ENCODE results near the gene CNGA4.

Gene CNGA4

DNA sequence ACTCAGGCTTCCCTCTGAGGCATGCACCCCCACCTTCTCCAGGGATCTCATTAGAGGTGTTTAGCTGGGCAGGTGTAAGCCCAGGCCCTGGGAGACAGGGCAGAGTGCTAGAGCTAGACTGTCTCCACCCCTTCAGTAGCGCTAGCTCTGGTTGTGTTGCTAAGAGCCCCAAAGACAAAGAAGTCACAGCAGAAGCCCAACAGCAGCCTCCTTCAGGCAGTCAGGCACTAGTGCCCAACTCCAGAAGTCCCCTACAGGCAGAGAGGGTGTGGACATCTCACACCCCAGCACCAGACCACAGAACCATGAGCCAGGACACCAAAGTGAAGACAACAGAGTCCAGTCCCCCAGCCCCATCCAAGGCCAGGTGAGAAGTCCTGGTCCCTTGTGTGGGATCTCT is at the start of gene CNGA4:
Gene CNGA4 (plus strand): TSS at position 188 of the 400 bp plus-strand sequence. CDS start 118 bp downstream, at position 306.
- no peak for DNase-seq

DNA sequence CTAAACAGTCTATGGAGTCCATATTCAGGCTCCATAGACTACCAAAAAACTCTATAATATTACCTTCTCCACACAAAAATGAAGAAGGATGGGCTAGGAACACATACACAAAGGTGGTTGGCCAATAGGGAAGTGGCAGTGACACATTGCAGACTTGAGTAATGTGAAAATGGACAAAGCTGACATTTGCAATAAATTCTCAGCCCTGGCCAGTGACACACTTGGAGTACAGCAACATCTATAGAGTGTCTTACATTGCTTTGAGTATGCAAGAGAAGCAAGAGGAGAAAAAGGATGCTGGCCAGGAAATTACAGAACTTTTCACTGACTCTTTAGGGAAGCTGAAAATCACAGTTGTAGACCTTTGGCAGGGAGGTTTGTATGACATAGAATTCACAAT is 47.1 kb upstream of the CNGA4 start:
- no peak for DNase-seq

DNA sequence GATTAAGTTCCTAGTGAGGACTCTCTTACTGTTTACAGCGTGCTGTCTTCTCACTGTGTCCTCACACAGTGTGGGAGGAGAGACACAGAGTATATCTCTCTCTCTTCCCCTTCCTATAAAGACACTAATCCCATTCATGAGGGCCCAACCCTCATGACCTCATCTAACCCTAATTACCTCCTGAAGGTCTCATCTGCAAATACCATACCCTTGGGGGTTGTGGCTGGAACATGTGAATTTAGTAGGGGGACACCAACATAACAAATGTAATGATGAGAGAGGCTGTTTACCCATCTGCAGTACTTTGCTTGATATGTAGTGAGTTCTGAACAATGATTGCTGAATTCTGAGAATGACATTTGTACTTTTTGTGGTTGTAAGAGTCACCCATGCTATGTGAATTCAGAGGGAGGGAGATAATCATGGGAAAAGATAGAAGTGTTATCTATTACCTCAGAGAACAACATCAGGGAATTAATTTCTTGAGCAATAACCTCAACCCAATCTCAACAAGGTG is 44.8 kb upstream of the CNGA4 start:
- no peak for DNase-seq

- no peak for DNase-seq
Measured at GRCh38 chr11:6196396-6196795, 42.5 kb upstream of the CNGA4 start.

- DNase-seq, result no peak
Measured at GRCh38 chr11:6197466-6198200, 41.3 kb upstream of the CNGA4 start.

GRCh38 chr11:6199174-6199810 is 39.6 kb upstream of the CNGA4 start, which contains the start of gene OR52W1:
Gene OR52W1, plus strand, starts transcription at chr11:6199224. Its CDS starts 0 bp downstream, at chr11:6199224.
- no peak for DNase-seq

DNA sequence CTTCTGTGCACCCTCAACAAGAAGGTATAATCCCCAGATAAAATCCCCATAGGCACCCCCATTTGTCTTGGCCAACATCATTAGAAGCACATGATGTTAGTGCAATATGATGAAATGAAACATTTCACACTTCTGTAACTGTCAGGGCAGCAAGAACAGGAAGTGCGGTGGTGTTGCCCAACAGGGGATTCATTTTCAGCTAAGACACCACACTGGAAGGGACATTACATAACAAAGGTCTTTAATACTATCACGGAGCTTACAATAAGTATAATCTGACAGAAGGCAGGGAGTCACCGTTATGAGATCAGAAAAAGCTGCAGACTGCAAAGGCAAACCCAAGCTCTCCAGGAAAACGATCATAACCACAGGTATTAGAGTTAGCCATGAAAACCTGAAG is 37.9 kb upstream of the CNGA4 start:
- no peak for DNase-seq

DNA sequence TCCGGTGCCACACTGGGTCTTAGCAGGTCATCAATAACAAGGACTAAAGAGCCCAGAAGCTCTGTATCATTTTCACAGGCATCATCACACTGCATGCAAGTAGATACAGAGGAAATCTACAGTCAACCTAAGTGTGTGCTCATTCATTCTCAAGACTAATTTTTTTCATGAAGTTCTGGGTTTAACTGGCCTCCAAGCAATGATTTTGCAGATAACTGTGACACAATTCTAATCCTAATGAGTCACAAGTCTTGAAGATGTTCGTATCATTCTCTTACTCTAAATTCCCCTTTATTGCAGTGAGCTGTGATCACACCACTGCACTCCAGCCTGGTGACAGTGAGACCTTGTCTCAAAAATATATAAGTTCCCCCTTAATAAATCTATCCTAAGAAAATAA is 37.4 kb upstream of the CNGA4 start:
- no peak for DNase-seq

GRCh38 chr11:6202041-6202440 is 36.8 kb upstream of the CNGA4 start:
- DNase-seq, result no peak

GRCh38 chr11:6203327-6203726 is 35.6 kb upstream of the CNGA4 start:
- DNase-seq, result no peak

DNA sequence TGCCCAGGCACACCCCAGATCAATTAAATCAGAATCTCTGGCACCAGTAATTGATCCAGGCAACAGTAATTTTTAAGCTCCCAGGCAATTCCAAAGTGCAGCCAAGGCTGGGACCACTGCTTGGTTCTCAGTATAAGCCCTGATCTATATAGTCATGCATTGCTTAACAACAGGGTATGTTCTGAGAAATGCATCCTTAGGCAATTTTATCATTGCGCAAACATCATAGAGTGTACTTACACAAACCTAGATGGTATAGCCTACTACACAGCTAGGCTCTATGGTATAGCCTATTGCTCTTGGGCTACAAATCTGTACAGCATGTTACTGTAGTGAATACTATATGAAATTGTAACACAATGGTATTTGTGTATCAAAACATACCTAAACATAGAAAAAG is 34.2 kb upstream of the CNGA4 start:
- no peak for DNase-seq

- no peak for DNase-seq
Measured at GRCh38 chr11:6205366-6205765, 33.5 kb upstream of the CNGA4 start, which contains the start of gene C11orf42. Gene C11orf42, plus strand, starts transcription at chr11:6205557. Its CDS starts 59 bp downstream, at chr11:6205616.

GRCh38 chr11:6206456-6207180 is 32.3 kb upstream of the CNGA4 start:
- no peak for DNase-seq

GRCh38 chr11:6209801-6210200 is 29.1 kb upstream of the CNGA4 start:
- no peak for DNase-seq

DNA sequence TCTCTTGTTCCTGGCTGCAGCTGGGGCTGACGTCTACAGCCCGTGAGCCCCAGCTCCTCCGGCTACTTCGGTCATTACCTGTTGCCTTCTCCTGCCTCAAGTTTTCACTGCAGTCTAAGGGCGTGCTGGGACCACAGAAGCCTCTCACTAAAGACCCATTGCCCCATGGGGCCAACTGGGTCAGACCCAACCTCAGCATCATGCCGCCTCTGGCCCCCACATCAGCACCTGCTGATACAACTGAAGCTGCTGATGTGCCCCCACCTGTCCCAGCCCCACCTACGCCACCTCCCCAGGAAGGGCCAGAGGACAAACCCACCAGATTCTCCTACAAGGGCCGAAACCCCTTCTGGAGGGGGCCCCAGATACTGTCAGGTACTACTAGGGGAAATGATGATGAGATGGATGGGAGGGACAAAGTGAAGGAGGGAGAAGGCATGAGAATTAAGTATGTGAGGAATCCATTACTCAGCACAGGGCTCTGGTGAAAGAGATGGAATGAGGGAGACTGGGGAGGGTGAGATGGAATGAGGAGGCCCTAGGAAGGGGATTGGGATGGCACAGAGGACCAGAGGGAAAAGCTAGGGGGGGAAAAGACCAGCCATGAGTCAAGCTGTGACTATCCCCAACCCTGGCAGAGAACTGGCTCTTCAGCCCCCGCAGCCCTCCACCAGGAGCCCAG is 28.5 kb upstream of the CNGA4 start:
- DNase-seq, result no peak

- no peak for DNase-seq
Measured at GRCh38 chr11:6214530-6214929, 24.4 kb upstream of the CNGA4 start.

GRCh38 chr11:6216501-6216900 is 22.4 kb upstream of the CNGA4 start:
- no peak for DNase-seq

DNA sequence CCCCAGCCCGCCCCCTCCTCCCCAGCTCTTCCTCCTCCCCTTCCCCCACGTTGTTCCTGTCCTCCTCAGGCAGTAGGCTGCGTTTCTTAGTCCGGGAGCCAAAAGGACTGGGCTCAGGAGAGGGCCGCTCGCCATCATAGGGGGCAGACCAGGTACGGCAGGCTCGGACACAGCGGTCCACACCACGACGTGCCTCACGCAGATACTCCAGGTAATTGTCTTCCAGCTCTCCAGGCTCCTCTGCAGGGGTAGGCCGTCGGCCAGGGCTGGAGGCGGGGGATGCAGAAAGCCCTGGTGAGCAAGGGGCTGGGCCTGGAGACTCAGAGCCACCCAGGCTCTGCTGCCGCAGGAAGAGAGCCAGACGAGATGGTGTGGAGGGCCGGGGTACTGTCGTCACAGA is 21.2 kb upstream of the CNGA4 start:
- no peak for DNase-seq

DNA sequence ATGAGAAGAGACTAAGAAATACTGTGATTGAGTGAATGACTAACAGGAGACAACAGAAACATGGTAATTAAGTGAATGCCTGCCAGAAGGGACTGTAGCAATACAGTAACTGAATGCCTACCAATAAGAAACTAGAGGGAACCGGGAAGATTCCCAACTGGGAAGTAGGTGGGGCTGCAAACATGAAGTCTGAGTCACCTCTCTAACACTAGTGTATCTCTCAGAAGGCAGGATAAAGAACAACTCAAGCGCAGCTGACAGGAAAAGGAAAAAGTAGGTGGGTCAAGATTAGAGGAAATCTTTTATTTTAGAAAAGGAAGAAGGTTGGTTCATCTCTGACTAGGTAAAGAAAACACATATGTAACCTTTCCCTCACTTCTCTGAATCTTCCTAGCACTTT is 19.5 kb upstream of the CNGA4 start:
- no peak for DNase-seq

- DNase-seq, result no peak
Measured at GRCh38 chr11:6223854-6224253, 15.0 kb upstream of the CNGA4 start.

- no peak for DNase-seq
Measured at GRCh38 chr11:6224421-6224820, 14.5 kb upstream of the CNGA4 start.

DNA sequence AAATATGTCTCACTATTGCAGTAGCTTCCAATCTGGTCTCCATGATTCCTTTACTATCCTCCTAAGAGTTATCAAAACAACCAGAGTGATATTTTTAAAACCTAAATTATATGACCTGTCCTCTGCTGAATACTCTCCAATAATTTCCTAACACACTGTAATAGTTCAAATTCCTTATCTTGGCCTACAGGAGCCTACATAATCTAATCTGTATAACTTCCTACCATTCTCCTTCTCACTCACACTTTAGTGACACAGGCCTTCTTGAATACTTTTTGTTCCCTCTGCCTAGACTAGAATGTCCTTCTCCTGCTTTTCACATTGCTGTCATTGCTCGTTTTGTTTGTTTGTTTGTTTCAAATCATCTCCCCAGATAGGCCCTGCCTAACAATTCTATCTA is 13.9 kb upstream of the CNGA4 start:
- no peak for DNase-seq

- DNase-seq, result no peak
Measured at GRCh38 chr11:6225896-6226295, 13.0 kb upstream of the CNGA4 start.
